GM21619 (cell line): ENCODE results near the gene TAF1L.

Source experiments
- ATAC-seq: cut with Tn5 transposase; IDR thresholded peaks from one replicate; pipeline ENCODE4 v1.9.1; 2021; ENCODE audit not compliant: unreplicated experiment

Gene TAF1L

GRCh38 chr9:32589083-32589723, 46.3 kb downstream of the TAF1L start:
- ATAC-seq, result peak; percentile 79

- ATAC-seq, result no peak
Measured at GRCh38 chr9:32587901-32588300, 47.6 kb downstream of the TAF1L start.

- ATAC-seq, result no peak
Measured at GRCh38 chr9:32584784-32585183, 50.7 kb downstream of the TAF1L start.

GRCh38 chr9:32581512-32582143, 53.8 kb downstream of the TAF1L start:
- ATAC-seq, result no peak

GRCh38 chr9:32580631-32581300, 54.7 kb downstream of the TAF1L start:
- ATAC-seq, result no peak

- ATAC-seq, result no peak
Measured at GRCh38 chr9:32579706-32580331, 55.6 kb downstream of the TAF1L start.
